Effector CD8-positive, alpha-beta T cell (primary cell): ENCODE measurements around the gene NSMCE1.
"Not testable (repeated sequence)": the region's sequence is repeated elsewhere in the genome, so short reads cannot be mapped to it uniquely, and the experiment has no call there.

Experiments
- DNase-seq: peaks from one replicate; lab custom pipeline; 2025; lab: John Stamatoyannopoulos, UW

Gene NSMCE1

DNA sequence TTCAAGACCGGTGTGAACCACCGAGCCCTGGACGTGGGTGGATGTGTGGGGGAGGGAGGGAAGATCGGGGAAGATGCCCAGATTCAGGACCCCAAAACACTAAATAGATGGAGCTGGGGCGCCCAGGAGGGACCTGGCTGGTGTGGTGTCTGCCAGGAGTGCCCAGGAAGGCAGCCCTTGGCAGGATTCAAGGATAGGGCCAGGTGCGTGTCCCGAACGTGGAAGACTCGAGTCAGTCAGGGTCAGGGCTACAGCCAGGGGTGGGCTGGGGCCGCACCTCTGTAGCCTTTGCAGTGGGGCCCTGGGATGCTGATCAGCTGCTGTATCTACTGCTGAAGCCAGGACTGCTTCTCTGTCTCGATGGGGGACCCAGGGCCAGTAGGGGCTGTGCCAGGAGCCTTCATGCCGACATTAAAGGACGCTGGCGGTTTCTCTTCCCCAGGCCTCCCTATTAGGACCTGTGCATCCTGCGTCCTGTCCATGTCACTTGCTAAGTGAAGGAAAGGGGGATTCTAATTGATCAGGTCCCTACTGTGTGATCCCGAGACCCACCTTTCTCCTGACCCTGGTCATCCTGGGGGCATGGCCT, 52.2 kb downstream of the NSMCE1 start:
- DNase-seq: no peak

DNA sequence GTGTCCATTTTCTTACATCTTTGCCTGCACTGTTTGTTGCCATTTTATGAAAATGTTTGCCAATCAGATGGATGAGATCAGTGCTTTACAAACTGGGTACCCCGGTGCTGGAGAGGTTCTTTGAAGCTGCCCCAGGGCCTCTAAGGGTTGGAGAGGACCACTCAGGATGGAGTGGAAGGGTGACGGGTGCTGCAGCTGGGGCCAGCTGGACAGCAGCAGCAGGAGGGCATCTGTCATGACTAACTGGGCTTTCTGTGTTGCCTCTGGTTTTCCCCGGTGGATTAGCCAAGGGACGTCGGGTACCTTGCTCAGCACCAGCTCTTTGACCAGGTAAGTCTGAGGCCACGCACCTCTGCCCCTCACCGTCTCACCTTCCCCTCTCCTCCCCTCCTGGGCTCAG, 52.9 kb downstream of the NSMCE1 start:
- DNase-seq: no peak

DNA sequence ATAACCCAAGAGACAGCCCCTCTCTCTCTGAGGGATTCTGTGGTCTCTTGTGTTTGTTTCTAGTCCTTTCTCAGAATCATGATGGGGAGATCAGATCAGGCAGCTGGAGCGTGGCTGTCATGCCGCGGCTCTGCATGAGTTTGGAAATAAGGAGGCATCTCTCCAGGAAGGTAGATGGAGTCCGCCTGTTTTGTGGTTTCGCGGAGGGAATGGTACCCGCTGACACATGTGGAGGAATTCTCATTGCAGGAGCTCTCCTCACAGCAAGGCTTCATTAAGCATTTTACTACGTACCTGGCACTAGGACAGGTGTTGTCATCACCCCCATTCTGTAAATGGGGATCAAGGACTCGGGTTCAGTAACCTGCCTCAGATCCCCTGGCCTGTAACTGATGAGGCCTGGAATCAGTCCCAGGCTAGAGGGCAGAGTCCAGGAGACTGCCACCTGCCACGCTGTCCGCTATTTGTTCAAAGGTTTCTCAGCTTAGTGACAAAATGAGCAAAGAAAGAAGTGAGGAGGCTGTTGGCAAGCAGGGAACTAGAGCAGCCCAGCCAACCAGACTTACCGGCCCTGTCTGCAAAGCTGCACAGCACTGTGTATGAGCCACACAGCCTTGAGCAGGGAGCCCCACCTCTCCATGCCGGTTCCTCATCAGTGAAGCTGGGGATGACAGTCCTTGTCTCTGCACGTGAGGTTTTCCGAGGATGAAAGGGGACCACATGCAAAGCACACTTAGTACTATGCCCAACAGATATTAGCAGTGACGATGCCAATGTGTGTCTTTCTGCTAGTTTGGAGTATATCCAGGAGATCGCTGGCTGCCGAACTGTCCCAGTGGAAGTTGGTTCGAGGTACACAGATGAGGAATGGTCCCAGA, 54.2 kb downstream of the NSMCE1 start:
- no peak for DNase-seq

DNA sequence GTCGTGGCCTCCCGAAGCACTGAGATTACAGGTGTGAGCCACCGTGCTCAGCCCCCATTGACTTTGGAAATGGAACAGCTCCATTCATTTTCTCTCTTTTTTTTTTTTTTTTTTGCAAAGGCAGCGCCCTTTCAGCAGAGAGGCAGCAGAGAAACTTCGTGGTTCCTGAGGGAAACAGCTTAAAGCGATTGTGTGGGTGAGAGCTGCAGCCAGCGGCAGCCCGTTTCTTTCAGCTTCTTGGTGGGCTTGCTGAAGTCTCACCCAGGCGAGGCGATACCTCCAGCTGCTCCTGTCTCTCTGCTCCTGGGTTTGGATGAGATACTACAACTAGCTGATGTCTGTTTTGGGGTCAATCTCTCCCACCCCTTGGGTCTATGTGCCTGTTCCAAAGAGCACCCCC, 57.5 kb downstream of the NSMCE1 start:
- no peak for DNase-seq

DNA sequence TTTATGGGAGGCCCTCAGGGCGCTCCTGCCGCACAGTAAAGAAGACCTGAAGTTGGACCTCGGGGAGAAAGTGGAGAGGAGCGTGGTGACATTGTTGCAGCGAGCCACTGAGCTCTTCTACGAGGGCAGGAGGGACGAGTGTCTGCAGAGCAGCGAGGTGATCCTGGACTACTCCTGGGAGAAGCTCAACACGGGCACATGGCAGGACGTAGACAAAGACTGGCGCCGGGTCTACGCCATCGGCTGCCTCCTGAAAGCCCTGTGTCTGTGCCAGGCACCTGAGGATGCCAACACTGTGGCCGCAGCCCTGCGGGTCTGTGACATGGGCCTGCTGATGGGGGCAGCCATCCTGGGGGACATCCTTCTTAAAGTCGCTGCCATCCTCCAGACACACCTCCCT, 58.4 kb downstream of the NSMCE1 start:
- DNase-seq: no peak

DNA sequence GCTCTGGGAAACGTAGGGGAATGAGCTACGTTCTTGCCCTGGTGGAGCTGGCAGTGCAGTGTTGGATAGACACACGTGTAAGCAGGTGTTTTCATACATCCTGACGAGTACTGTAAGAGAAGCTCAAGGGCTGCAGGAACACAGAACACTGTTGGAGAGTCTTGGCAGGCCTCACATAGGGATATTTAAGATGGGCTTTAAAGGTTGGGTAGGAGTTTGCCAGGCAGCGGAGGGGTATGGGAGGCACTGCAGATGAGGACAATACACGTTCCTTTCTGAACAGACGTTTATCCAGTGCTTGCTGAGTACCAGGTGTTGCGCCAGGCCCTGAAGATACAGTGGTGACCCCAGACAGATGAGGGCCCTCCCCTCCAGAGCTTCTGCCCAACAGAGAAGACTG, 59.0 kb downstream of the NSMCE1 start:
- no peak for DNase-seq

DNA sequence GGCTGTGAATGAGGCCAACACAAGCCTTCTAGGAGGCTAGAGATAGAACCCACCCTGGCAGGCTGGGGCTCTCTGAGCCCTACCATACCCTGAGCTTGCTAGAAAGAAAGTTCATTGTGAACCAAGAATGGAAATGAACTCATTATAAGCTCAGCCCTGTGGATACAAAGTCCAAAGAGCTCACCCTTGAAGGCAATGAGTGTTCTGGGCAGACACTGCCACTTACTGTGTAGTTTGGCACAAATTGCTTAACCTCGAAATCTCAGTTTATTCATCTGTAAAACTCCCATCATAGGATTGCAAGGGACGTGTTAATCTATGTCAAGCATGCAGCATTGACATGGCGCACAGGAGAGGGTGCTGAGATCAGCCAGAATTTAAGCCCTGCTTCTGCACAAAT, 59.8 kb downstream of the NSMCE1 start:
- DNase-seq: no peak

DNA sequence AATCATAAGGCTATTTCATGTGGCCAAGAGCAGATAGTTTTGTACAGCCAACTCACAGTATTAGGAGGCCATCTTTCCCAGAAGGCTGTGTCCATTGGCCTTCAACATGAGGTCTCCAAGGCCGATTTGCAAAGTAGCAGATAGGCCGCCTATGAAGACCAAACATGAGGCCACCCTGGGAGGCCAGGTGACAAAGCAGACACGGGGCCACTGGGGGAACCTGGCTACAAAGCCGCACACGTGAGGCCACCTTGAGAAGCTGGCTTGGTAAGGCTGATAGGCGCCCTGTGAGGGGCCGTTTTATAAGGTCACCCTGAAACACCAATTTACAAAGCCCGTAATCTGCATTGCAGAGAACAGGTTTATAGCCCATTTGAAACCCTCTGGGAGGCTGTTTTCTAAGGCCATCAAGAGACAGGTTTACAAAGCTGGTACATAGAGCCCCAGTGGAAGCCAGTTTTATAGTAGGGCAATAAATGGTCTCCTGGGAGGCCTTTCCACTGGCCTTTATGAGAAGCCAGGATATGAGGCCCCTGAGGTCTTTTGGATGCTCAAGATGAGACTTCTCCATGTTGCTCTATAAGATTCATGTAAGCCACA, 60.4 kb downstream of the NSMCE1 start:
- no peak for DNase-seq

DNA sequence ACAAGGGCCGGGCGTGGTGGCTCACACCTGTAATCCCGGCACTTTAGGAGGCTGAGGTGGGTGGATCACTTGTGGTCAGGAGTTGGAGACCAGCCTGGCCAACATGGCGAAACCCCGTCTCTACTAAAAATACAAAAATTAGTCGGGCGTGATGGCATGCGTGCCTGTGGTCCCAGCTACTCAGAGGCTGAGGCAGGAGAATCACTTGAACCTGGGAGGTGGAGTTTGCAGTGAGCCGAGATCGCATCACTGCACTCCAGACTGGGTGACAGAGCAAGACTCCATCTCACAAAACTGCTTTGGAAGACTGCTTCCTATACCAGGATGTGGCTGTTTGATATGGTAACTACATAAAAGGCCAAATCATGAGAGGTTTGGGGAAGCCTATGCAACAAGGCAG, 61.5 kb downstream of the NSMCE1 start:
- not testable (repeated sequence) for DNase-seq

DNA sequence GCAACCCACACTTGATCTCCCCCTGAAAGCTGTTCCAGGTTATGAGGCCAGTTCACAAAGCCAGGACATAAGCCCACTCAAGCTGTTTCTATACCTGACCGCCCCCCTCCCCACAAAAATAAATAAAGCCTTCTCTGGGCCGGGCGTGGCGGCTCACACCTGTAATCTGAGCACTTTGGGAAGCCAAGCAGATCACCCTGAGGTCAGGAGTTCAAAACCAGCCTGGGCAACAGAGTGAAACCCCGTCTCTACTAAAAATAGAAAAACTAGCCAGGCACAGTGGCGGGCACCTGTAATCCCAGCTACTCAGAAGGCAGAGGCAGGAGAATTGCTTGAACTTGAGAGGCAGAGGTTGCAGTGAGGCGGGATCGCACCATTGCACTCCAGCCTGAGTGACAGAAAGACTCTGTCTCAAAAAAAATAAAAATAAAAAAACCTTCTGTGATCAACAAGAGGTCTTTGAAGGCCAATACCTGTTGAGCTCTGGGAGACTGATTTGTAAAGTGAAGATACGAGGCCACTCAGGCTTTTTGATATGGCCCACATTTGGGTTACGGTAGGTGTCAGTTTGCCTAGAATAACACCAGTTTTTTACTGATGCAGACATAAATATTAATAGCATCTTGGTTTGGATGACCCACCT, 63.0 kb downstream of the NSMCE1 start:
- DNase-seq: no peak

DNA sequence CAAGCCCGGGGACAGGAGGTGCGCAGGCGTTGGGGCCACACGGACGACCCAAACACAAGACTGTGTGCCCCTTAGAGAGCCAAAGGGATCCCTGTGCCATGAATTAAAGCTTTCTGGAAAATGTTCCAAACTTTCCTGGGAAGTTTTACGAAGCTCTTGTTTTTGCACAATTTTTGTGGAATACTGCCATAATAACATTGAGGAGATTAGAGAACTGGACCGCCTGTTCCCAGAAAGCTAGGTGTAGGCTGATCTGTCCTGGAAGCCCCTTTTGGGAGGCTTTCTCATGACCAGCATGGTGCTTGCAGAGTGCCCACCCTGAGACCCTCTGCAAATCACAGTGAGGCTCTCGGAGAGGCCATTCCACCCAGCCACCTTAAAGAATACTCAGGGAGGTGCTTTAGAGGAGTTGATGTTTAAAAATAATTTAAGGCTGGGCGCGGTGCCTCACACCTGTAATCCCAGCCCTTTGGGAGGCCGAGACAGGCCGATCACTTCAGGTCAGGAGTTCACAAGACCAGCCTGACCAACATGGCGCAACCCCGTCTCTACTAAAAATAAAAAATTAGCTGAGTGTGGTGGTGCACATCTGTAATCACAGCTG, 64.2 kb downstream of the NSMCE1 start:
- DNase-seq: no peak

DNA sequence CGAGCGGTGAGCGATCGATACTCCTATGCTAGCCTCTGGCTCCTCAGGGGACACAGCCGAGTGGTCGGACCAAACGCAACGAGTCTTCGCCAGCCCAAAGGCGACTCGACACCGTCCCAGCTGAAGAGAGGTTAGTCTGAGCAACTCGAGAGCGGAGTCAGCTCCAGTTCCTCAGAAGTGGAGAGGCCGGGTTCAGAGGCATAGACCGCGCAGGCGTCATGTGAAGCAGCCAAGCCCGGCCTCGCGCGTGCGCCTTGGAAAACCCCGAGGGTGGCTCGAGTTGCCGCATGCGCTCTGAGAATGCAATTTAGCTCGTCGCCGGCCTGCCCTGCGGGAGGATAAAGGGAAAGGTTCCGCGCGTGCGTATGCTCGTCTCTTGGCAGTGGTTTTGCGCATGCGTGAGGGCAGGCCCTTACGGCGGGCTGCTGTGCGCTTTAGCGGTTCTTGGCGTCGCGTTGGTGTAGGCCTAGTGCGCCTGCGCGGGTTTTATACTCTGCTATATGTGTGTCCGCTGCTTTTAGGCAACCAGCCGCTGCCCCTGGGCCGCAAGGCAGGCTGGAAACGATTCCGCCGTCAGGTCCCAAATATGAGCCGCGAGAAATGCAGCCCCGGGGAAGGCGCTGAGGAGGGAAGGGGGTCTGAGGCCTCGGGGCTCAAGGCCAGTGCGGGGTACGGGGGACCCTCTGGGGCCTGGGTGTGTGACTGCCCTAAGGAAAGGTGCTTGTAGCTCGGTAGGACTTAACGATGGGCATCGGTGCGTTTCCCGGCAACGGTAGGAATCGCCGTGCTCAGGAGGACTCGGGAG, 64.9 kb downstream of the NSMCE1 start, which contains the start of gene KDM8:
KDM8 (plus strand) TSS at position 20 of the 805 bp plus-strand sequence. CDS start 6,598 bp downstream, outside the sequence.
- peak; percentile 100 for DNase-seq

DNA sequence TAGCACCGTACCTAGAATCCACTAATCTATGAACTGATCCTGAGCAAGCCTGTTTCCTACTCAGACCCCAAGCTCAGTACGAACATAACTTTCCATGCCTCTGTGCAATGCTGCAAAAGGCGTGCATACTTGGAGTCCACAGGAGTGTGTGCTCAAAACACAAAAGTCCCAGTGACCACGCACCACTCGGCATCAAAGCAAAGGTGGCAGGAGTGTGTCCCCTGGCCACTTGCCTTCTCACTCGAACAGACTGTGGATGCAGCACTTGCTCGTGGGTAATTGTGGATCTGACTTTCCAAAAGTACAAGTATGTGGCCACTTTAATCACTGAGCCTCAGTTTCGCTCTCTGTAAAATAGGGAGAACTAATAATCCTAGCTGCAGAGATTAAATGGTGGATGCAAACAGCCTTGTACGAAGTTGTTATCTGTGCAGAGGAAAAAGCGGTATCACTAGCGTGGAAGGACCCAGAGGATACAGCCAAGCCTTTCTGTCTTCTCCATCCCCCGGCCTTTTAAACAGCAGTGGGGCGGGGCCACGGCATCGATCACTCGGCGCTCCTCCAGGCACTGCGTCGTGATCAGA, 65.6 kb downstream of the NSMCE1 start:
- DNase-seq: peak; percentile 87

DNA sequence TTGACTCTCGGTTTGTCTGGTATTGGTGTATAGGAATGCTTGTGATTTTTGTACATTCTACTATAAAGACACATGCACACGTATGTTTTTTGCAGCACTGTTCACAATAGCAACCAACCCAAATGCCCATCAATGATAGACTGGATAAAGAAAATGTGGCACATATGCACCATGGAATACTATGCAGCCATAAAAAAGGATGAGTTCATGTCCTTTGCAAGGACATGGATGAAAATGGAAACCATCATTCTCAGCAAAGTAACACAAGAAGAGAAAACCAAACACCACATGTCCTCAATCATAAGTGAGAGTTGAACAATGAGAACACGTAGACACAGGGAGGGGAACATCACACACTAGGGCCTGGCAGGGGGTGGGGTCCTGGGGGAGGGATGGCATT, 67.7 kb downstream of the NSMCE1 start:
- DNase-seq: not testable (repeated sequence)

DNA sequence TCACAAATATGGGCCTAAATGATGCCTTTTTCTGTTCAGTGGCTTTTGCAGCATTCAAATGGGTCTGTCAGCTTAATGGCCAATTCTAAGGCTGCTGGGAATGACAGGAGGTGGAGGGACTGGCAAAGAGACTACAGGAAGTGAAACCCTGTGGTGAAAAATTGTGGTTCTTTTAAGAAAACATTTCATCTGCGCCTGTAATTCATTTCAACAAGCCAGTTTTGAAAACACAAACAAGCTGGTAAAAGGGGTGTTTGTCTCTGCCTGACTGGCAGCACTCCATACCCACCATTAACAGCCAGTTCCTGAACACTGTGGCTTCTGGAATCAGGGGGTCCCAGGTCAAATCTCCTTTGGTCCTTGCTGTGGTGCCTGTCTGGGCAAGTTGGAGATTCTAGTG, 68.8 kb downstream of the NSMCE1 start:
- no peak for DNase-seq

DNA sequence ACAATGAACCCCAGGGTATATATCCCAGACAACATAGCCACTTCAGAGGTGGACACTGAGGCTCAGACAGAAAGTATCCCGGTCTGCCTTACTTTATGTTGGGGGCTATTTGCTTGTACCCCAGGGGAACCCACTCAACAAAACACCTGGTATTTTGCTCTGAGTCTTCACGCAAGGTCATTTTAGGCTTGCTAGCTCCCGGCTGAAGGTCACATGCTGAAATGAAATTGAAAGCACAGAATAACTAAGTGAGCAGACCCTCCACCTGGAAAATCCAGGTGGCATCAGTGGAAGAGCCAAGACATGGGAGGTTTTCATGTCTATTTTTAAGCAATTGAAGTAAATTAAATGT, 69.4 kb downstream of the NSMCE1 start:
- no peak for DNase-seq

DNA sequence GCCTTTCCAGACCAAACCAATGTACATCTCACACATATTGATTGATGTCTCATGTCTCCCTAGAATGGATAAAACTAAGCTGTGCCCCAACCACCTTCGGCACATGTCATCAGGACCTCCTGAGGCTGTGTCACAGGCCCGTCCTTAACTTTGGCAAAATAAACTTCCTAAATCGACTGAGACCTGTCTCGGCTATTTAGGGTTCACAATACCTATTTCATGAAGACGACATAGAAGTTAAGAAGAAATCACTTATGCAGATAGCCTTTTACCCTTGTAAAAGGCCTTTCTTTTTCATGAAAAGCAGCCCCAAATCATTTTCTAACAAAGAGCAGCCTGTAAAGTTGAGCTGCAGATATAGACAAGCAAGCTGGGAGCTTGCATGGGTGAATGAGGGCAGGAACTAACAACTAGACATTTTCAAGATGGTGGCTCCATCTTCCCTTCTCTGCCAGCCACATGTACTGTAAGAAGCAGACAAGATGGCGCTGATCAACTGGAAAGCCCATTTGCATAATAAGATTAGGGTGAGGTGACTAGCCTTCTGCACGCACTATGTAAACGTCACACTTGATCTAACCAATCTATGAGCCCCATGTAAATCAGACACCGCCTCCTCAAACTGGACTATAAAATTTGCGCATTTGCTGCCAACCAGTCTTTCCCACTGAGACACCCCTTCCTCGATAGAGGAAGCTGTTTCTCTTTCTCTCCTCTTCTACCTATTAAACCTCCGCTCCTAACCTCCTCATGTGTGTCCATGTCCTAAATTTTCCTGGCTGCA, 69.9 kb downstream of the NSMCE1 start:
- no peak for DNase-seq

DNA sequence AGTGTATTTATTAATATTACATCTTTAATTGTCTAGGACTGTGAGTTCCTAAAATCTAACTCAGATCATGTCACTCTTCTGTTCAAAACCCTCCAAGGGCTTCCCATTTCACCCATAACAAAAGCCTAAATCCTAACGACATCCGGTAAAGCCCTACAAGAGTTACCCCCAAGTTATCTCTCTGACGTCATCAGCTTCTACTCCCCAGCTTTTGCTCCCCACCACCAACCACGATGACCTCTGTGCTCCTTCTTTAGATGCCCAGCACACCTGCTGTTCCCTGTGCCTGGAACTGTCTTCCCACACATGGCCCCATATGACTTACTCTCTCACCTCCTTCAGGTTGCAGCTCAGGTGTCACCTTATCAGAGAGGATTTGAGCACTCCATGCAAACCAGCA, 71.6 kb downstream of the NSMCE1 start:
- no peak for DNase-seq

DNA sequence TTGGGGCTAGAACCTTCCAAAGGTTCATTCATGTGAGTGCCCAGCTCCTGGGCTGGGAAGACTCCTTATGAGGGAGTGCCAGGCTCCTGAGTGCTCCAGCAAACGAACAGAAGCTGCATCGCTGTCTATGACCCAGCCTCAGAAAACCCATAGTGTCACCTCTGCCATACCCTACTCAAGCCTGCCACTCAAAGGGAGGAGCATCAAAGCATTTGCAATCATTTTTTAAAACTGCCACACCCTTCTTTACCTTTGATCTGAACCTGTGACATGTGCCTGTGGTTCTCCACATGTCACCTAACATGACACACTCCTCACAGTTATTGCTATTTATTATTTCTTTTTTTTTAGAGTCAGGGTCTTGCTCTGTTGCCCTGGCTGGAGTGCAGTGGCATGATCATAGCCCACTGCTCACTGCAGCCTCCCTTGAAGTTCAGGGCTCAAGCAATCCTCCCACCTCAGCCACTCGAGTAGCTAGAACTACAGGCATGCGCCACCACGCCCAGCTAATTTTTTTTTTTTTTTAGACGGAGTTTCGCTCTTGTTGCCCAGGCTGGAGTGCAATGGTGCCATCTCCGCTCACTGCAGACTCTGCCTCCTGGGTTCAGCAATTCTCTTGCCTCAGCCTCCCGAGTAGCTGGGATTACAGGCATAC, 72.5 kb downstream of the NSMCE1 start:
- peak; percentile 10 for DNase-seq
